Endometrial microvascular endothelial cells (primary cell): ENCODE data around the gene MUC4. TPM values are rescaled to one million over a fixed set of nuclear protein-coding genes. Genes with fewer than 3 reads are reported as not detected.

Experiments
- in situ Hi-C: cut with HindIII; loops from 2 replicates; pipeline ENCODE4 v1.10.0; 2017; ENCODE audit warnings: low sequenced_read_pairs, low pct_unique_long_range_greater_than_20kb; ENCODE audit errors: inconsistent ontology term
- total RNA-seq: library from RNA; depleted of rRNA; stranded (reverse); fragments of >200 nt; gene quantifications from one replicate; pipeline ENCODE4 v1.2.3, GENCODE V29; 2015; ENCODE audit errors: inconsistent ontology term

MUC4 gene
- total RNA-seq, 1 donor from 2014 or later, result not detected

- in situ Hi-C loops, result no loop called here
Measured at GRCh38 chr3:195768831-195769303, 42.9 kb downstream of the MUC4 start.

GRCh38 chr3:195768414-195768813 lies 43.3 kb downstream of the MUC4 start:
- in situ Hi-C loops, result no loop called here

GRCh38 chr3:195767792-195768191 lies 43.9 kb downstream of the MUC4 start:
- in situ Hi-C loops, result no loop called here

- in situ Hi-C loops, result no loop called here
Measured at GRCh38 chr3:195766671-195767070, 45.1 kb downstream of the MUC4 start.

GRCh38 chr3:195764961-195765706 lies 46.6 kb downstream of the MUC4 start:
- in situ Hi-C loops, result no loop called here

- in situ Hi-C loops, result no loop called here
Measured at GRCh38 chr3:195763843-195764825, 47.6 kb downstream of the MUC4 start.

- in situ Hi-C loops, result no loop called here
Measured at GRCh38 chr3:195763076-195763830, 48.5 kb downstream of the MUC4 start.

- in situ Hi-C loops, result no loop called here
Measured at GRCh38 chr3:195762611-195763010, 49.1 kb downstream of the MUC4 start.

- in situ Hi-C loops, result no loop called here
Measured at GRCh38 chr3:195762249-195762585, 49.5 kb downstream of the MUC4 start.

GRCh38 chr3:195761567-195762248 lies 50.0 kb downstream of the MUC4 start:
- in situ Hi-C loops, result no loop called here

- in situ Hi-C loops, result no loop called here
Measured at GRCh38 chr3:195761123-195761566, 50.6 kb downstream of the MUC4 start.

- in situ Hi-C loops, result no loop called here
Measured at GRCh38 chr3:195760345-195761122, 51.2 kb downstream of the MUC4 start.

GRCh38 chr3:195758721-195759353 lies 52.9 kb downstream of the MUC4 start:
- in situ Hi-C loops, result no loop called here

GRCh38 chr3:195757827-195758226 lies 53.9 kb downstream of the MUC4 start:
- in situ Hi-C loops, result no loop called here

- in situ Hi-C loops, result no loop called here
Measured at GRCh38 chr3:195757438-195757770, 54.3 kb downstream of the MUC4 start.

- in situ Hi-C loops, result no loop called here
Measured at GRCh38 chr3:195755791-195756676, 55.7 kb downstream of the MUC4 start.

- in situ Hi-C loops, result no loop called here
Measured at GRCh38 chr3:195755391-195755790, 56.3 kb downstream of the MUC4 start.
